Measurements from ENCODE around the gene TNIP1.

TNIP1 gene

GRCh38 chr5:151039665-151040064, 41.2 kb downstream of the TNIP1 start:
- DNase-seq: no peak

GRCh38 chr5:151038801-151039238, 42.0 kb downstream of the TNIP1 start:
- peak in 2 of 4 experiments; percentile 29 to 34 for DNase-seq

- no peak for DNase-seq
Measured at GRCh38 chr5:151038412-151038745, 42.5 kb downstream of the TNIP1 start.

GRCh38 chr5:151037561-151038411, 43.0 kb downstream of the TNIP1 start:
- DNase-seq: peak in 2 of 4 experiments; percentile 16 to 24

GRCh38 chr5:151036556-151036955, 44.3 kb downstream of the TNIP1 start:
- DNase-seq: no peak

- no peak for DNase-seq
Measured at GRCh38 chr5:151034422-151035379, 46.1 kb downstream of the TNIP1 start.

- no peak for DNase-seq
Measured at GRCh38 chr5:151033217-151033934, 47.5 kb downstream of the TNIP1 start.

GRCh38 chr5:151031554-151031953, 49.3 kb downstream of the TNIP1 start:
- no peak for DNase-seq

- DNase-seq: no peak
Measured at GRCh38 chr5:151030379-151030778, 50.5 kb downstream of the TNIP1 start.

- no peak for DNase-seq
Measured at GRCh38 chr5:151030056-151030336, 50.8 kb downstream of the TNIP1 start.

- no peak for DNase-seq
Measured at GRCh38 chr5:151029179-151030055, 51.4 kb downstream of the TNIP1 start.

GRCh38 chr5:151028717-151029116, 52.1 kb downstream of the TNIP1 start:
- DNase-seq: no peak

- no peak for DNase-seq
Measured at GRCh38 chr5:151027961-151028479, 52.8 kb downstream of the TNIP1 start.

- peak; percentile 45 to 70 (median 61) for DNase-seq
Measured at GRCh38 chr5:151026679-151027078, 54.2 kb downstream of the TNIP1 start.

GRCh38 chr5:151026088-151026487, 54.7 kb downstream of the TNIP1 start:
- no peak for DNase-seq

GRCh38 chr5:151025250-151025606, 55.6 kb downstream of the TNIP1 start:
- DNase-seq: no peak

- peak in 2 of 4 experiments; percentile 46 to 58 for DNase-seq
Measured at GRCh38 chr5:151024440-151025249, 56.2 kb downstream of the TNIP1 start.

- DNase-seq: peak; percentile 25 to 67 (median 52)
Measured at GRCh38 chr5:151023651-151024050, 57.2 kb downstream of the TNIP1 start.

- DNase-seq: peak in 3 of 4 experiments; percentile 33 to 53 (median 42)
Measured at GRCh38 chr5:151023047-151023615, 57.7 kb downstream of the TNIP1 start.

GRCh38 chr5:151022511-151023018, 58.3 kb downstream of the TNIP1 start:
- DNase-seq: no peak

All from suppressor macrophage (primary cell).